GM18867 (cell line): ENCODE measurements around the gene ANKRD2.
"Not testable (repeated sequence)": the region's sequence is repeated elsewhere in the genome, so short reads cannot be mapped to it uniquely, and the experiment has no call there.

ENCODE experiments used
- ATAC-seq: cut with Tn5 transposase; IDR thresholded peaks from one replicate; pipeline ENCODE4 v1.9.1; 2021; ENCODE audit warnings: mild to moderate bottlenecking, moderate library complexity; ENCODE audit not compliant: unreplicated experiment

ANKRD2 gene

GRCh38 chr10:97570789-97571471 is 1.6 kb upstream of the ANKRD2 start:
- no peak for ATAC-seq

GRCh38 chr10:97571622-97572021 is 957 bp upstream of the ANKRD2 start:
- no peak for ATAC-seq

GRCh38 chr10:97573021-97573420 is 442 bp downstream of the ANKRD2 start:
- no peak for ATAC-seq

- no peak for ATAC-seq
Measured at GRCh38 chr10:97573672-97574071, 1.1 kb downstream of the ANKRD2 start.

DNA sequence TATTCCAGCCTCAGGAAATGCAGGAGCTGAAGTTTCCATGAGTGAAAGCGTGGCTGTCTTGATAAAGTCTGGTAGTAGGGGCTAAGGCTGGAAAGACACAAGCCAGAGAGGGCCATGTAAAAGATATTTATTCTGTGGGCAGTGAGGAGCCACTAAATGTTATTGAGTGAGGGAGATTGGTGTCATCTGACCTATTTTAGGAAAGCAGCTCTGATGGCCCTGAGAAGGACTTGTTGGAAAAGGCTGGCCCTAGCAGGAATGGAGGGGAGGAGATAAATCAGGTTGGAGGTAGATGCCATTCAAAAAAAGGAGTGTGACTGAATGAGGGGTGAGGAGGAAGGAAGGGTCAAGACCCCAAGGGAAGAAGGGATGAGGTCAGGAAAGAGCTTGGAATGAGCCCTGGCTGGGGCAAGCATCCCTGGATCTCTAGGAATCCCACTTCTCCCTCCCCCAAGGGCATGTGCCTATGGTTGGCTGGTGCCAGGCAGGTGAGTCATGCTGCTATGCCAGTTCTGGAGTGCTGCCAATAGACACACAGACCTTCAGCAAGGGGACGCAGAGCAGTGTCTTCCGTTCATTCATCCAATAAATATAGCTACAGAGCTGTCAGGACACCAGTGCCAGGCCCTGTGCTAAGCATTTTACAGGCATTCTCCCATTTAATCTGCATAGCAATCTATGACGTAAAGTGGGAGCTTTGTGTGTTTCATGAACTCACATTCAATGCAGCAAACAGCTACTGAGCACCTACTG is 2.0 kb downstream of the ANKRD2 start:
- ATAC-seq = no peak

DNA sequence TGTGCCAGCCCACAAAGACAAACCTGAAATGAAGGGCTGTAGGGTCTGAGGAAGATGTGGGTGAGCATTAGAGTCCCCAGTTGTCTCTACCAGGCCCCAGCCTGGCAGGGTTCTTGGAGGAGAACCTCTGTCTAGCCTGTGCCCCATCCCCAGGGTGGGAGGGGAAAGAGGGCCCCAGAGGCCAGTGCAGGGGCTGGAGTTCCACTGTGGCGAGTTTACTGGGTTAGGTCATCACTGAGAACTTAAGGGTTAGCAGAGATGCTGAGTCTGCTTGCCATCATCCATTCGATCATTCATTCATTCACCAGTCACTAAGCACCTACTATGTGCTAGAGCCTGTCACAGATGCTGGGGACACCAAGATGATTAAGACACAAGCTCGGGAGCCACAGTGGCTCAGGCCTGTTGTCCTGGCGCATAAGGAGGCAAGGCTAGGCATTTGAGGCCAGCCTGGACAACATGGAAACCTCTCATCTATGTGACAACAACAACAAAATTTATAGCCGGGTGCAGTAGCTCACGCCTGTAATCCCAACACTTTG is 2.6 kb downstream of the ANKRD2 start:
- ATAC-seq = no peak

- not testable (repeated sequence) for ATAC-seq
Measured at GRCh38 chr10:97576487-97576886, 3.9 kb downstream of the ANKRD2 start.

- no peak for ATAC-seq
Measured at GRCh38 chr10:97577701-97578100, 5.1 kb downstream of the ANKRD2 start.

- ATAC-seq = no peak
Measured at GRCh38 chr10:97578171-97578844, 5.7 kb downstream of the ANKRD2 start.

- ATAC-seq = no peak
Measured at GRCh38 chr10:97580421-97581367, 8.1 kb downstream of the ANKRD2 start.

- ATAC-seq = no peak
Measured at GRCh38 chr10:97582169-97582568, 9.6 kb downstream of the ANKRD2 start.

DNA sequence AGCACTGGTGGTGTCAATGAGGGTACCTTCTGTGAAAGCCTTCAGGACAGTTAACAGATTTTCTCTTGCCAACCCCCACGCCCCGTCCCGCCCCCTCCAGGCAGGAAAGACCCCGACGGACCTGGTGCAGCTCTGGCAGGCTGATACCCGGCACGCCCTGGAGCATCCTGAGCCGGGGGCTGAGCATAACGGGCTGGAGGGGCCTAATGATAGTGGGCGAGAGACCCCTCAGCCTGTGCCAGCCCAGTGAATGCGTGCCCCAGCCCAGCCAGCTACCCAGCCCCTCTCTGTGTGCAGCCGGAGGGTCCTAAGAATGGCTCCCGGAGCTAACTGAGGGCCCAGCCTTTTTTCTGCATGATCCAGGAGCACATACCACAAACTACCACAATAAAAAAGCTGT is 10.9 kb downstream of the ANKRD2 start:
- no peak for ATAC-seq

DNA sequence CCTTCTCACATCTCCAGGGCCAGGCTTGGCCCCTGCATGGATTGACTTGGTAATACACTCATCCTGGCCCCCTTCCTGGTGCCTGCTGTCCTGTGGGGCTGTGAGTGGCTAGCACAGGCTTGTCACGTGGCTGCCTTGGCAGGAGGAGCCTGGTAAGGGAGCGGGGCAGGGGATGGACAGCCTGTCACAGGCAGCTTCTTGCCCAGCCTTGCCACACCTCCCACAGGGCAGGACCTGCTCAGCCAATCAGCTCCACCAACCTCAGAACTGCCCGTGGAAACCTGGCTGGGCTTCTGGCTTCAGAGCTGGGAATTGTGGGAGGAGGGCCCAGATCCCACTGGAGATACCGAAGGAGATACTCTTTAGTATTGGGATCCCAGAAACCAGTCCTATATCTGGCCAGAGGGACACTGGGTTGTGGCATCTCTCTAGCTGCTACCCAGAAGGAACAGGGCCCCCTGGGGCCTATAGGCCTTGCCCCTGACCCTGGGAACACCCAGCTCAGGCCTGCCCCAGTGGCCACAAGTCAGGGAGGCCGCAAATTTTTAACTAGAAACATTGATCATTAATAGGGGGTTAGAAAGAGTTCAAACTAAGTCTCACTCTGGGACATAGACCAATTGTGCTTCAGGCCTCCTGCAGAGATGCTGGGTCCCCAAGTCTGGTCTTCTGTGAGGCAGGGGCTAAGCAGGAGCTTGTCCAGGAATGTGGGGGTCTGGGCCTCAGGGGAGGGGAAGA is 11.7 kb downstream of the ANKRD2 start, which contains the start of gene HOGA1:
HOGA1 (plus strand) TSS at position 330 of the 738 bp plus-strand sequence; CDS start at position 645, 315 bp downstream.
- no peak for ATAC-seq

DNA sequence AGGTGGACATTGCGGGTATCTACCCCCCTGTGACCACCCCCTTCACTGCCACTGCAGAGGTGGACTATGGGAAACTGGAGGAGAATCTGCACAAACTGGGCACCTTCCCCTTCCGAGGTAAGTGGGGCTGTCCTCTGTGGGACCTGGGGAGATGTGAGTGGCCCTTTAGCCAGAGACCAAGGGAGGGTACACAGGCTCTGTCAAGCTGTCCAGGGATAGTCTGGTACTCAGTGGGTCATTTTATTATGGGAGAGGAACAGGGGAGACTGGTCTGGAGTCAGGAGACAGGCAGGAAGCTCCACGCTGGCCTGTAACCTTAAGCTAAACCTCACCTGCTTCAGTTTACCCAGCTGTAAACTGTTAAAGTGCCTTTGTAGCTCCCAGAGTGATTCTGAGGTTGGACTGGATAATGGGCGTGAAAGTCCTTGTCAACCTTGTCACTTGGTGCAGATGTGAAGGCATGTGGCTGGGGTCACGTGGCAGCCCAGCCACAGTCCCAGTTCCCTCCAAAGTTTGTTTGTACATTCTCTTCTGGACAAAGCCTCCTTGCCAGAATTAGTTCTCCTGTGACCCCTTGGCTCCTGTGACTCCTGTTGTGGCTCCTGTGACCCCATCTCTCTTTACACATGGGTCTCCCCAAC is 12.3 kb downstream of the ANKRD2 start:
- no peak for ATAC-seq

DNA sequence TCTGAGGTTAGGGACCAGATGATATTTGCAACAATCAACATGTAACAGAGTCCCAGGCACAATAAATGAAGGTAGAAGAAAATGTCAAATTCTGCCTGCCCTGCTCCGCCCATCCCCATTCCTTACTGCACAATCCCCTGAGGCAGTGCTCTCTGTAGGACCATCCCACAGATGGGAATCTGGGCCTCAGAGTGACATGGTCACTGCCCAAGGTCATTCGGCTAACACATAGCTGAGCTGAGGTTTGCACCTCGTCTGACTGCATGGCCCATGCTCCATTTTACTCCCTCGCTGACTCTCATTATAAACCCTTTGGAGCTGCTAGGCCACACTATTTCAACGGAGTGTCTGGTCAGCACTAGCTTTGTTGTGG is 12.8 kb downstream of the ANKRD2 start:
- ATAC-seq = no peak

DNA sequence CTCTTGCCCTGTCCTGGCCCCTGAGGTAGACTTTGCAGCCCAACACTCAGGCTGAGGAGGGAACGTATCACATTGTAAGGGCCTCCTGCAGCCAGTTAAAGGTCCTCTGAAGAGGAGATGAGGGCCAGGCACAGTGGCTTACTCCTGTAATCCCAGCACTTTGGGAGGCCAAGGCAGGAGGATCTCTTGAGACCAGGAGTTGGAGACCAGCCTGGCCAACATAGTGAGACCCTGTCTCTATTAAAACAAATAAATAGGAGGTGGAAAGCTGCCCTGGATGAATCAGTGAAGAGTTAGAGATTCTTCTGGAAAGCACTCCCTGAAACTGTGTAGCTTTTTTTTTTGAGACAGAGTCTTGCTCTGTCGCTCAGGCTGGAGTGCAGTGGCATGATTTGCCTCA is 14.6 kb downstream of the ANKRD2 start:
- no peak for ATAC-seq

GRCh38 chr10:97589479-97589878 is 16.9 kb downstream of the ANKRD2 start, which contains the start of gene C10orf62:
Gene C10orf62, plus strand, starts transcription at chr10:97589721. Its CDS starts 177 bp downstream, at chr10:97589898.
- no peak for ATAC-seq

- no peak for ATAC-seq
Measured at GRCh38 chr10:97590082-97590747, 17.6 kb downstream of the ANKRD2 start.
